NCI-H1694 (cell line): Measurements from ENCODE around the gene ZNF512B.
"Not testable (repeated sequence)": the region's sequence is repeated elsewhere in the genome, so short reads cannot be mapped to it uniquely, and the experiment has no call there.

Experiments
- DNase-seq: peaks from one replicate; lab custom pipeline; 2025; lab: John Stamatoyannopoulos, UW

The ZNF512B gene

GRCh38 chr20:63932606-63933160 lies 37.0 kb downstream of the ZNF512B start:
- no peak for DNase-seq

GRCh38 chr20:63931735-63932134 lies 38.0 kb downstream of the ZNF512B start:
- no peak for DNase-seq

- DNase-seq: no peak
These were observed 38.7 kb downstream of the ZNF512B start for GRCh38 chr20:63930971-63931553.

GRCh38 chr20:63929473-63929883 lies 40.3 kb downstream of the ZNF512B start:
- DNase-seq: not testable (repeated sequence)

- DNase-seq: no peak
These were observed 40.7 kb downstream of the ZNF512B start for GRCh38 chr20:63929071-63929470.

GRCh38 chr20:63926298-63926697 lies 43.4 kb downstream of the ZNF512B start:
- DNase-seq: no peak

GRCh38 chr20:63924241-63924640 lies 45.5 kb downstream of the ZNF512B start:
- no peak for DNase-seq

- no peak for DNase-seq
These were observed 46.1 kb downstream of the ZNF512B start for GRCh38 chr20:63923651-63924050.

- DNase-seq: no peak
These were observed 49.5 kb downstream of the ZNF512B start for GRCh38 chr20:63920226-63920625.

GRCh38 chr20:63919130-63919529 lies 50.6 kb downstream of the ZNF512B start:
- no peak for DNase-seq

- no peak for DNase-seq
These were observed 51.9 kb downstream of the ZNF512B start for GRCh38 chr20:63917811-63918210.

GRCh38 chr20:63916371-63916939 lies 53.3 kb downstream of the ZNF512B start:
- not testable (repeated sequence) for DNase-seq

GRCh38 chr20:63915471-63915870 lies 54.3 kb downstream of the ZNF512B start:
- no peak for DNase-seq

GRCh38 chr20:63913768-63914167 lies 56.0 kb downstream of the ZNF512B start:
- no peak for DNase-seq

- no peak for DNase-seq
These were observed 58.6 kb downstream of the ZNF512B start for GRCh38 chr20:63911176-63911575.

GRCh38 chr20:63908008-63908682 lies 61.6 kb downstream of the ZNF512B start:
- no peak for DNase-seq
